HG03135 (cell line): ENCODE data around the gene MTHFSD.

ENCODE experiments used
- ATAC-seq: cut with Tn5 transposase; IDR thresholded peaks from one replicate; pipeline ENCODE4 v1.9.1; 2021; ENCODE audit warnings: mild to moderate bottlenecking, moderate library complexity; ENCODE audit not compliant: unreplicated experiment

MTHFSD gene

GRCh38 chr16:86504315-86505184 lies 50.5 kb downstream of the MTHFSD start:
- no peak for ATAC-seq

- ATAC-seq: no peak
Observed at GRCh38 chr16:86503830-86504229, 51.2 kb downstream of the MTHFSD start.

- ATAC-seq: no peak
Observed at GRCh38 chr16:86502856-86503748, 51.9 kb downstream of the MTHFSD start.

GRCh38 chr16:86501989-86502855 lies 52.8 kb downstream of the MTHFSD start:
- no peak for ATAC-seq

GRCh38 chr16:86500708-86501510 lies 54.1 kb downstream of the MTHFSD start:
- no peak for ATAC-seq

- no peak for ATAC-seq
Observed at GRCh38 chr16:86499889-86500707, 54.9 kb downstream of the MTHFSD start.

GRCh38 chr16:86499440-86499786 lies 55.6 kb downstream of the MTHFSD start:
- no peak for ATAC-seq

GRCh38 chr16:86498671-86499439 lies 56.2 kb downstream of the MTHFSD start:
- ATAC-seq: no peak

GRCh38 chr16:86498155-86498670 lies 56.8 kb downstream of the MTHFSD start:
- ATAC-seq: no peak

- ATAC-seq: no peak
Observed at GRCh38 chr16:86497551-86498021, 57.4 kb downstream of the MTHFSD start.

- no peak for ATAC-seq
Observed at GRCh38 chr16:86496929-86497461, 58.0 kb downstream of the MTHFSD start.

GRCh38 chr16:86496262-86496928 lies 58.6 kb downstream of the MTHFSD start:
- no peak for ATAC-seq

- ATAC-seq: no peak
Observed at GRCh38 chr16:86495756-86496261, 59.2 kb downstream of the MTHFSD start.

- ATAC-seq: no peak
Observed at GRCh38 chr16:86495357-86495701, 59.7 kb downstream of the MTHFSD start.

GRCh38 chr16:86494565-86495356 lies 60.3 kb downstream of the MTHFSD start:
- ATAC-seq: no peak

- ATAC-seq: no peak
Observed at GRCh38 chr16:86494039-86494564, 60.9 kb downstream of the MTHFSD start.
